RPMI8226 (cell line): Measurements from ENCODE around the gene MBOAT1.
"Not testable (repeated sequence)": the region's sequence is repeated elsewhere in the genome, so short reads cannot be mapped to it uniquely, and the experiment has no call there.

Experiments used
- DNase-seq: peaks from one replicate; pipeline ENCODE4 v3.0.0-alpha.2; 2015

MBOAT1 gene

GRCh38 chr6:20168690-20169089, 43.6 kb downstream of the MBOAT1 start:
- DNase-seq = no peak

- no peak for DNase-seq
Observed at GRCh38 chr6:20167601-20168000, 44.7 kb downstream of the MBOAT1 start.

- no peak for DNase-seq
Observed at GRCh38 chr6:20166210-20166609, 46.1 kb downstream of the MBOAT1 start.

GRCh38 chr6:20162515-20162914, 49.8 kb downstream of the MBOAT1 start:
- no peak for DNase-seq

GRCh38 chr6:20160541-20161283, 51.6 kb downstream of the MBOAT1 start:
- no peak for DNase-seq

- DNase-seq = no peak
Observed at GRCh38 chr6:20159781-20160540, 52.3 kb downstream of the MBOAT1 start.

GRCh38 chr6:20159098-20159497, 53.2 kb downstream of the MBOAT1 start:
- DNase-seq = no peak

- no peak for DNase-seq
Observed at GRCh38 chr6:20158676-20159075, 53.6 kb downstream of the MBOAT1 start.

- no peak for DNase-seq
Observed at GRCh38 chr6:20156824-20157223, 55.4 kb downstream of the MBOAT1 start.

GRCh38 chr6:20154753-20155152, 57.5 kb downstream of the MBOAT1 start:
- no peak for DNase-seq

- DNase-seq = no peak
Observed at GRCh38 chr6:20153194-20153593, 59.1 kb downstream of the MBOAT1 start.

GRCh38 chr6:20148433-20148832, 63.8 kb downstream of the MBOAT1 start:
- DNase-seq = no peak

- DNase-seq = no peak
Observed at GRCh38 chr6:20147469-20147868, 64.8 kb downstream of the MBOAT1 start.

GRCh38 chr6:20146831-20147230, 65.4 kb downstream of the MBOAT1 start:
- not testable (repeated sequence) for DNase-seq

GRCh38 chr6:20146291-20146690, 66.0 kb downstream of the MBOAT1 start:
- no peak for DNase-seq

GRCh38 chr6:20142866-20143265, 69.4 kb downstream of the MBOAT1 start:
- DNase-seq = no peak

GRCh38 chr6:20141931-20142330, 70.3 kb downstream of the MBOAT1 start:
- DNase-seq = no peak

- DNase-seq = not testable (repeated sequence)
Observed at GRCh38 chr6:20139127-20139963, 72.9 kb downstream of the MBOAT1 start.

- no peak for DNase-seq
Observed at GRCh38 chr6:20137837-20138236, 74.4 kb downstream of the MBOAT1 start.

GRCh38 chr6:20137240-20137639, 75.0 kb downstream of the MBOAT1 start:
- DNase-seq = no peak

GRCh38 chr6:20135677-20136268, 76.5 kb downstream of the MBOAT1 start:
- no peak for DNase-seq

- no peak for DNase-seq
Observed at GRCh38 chr6:20134613-20135012, 77.7 kb downstream of the MBOAT1 start.
